Erythroblast (primary cell): Measurements from ENCODE around the gene TAS1R2.

Source experiments
- GATA1 ChIP-seq: IDR thresholded peaks from 2 replicates; pipeline ENCODE4 v1.6.1; 2011; ENCODE audit warnings: low read depth, mild to moderate bottlenecking, control low read depth, low read length, moderate library complexity
- POLR2A ChIP-seq: IDR thresholded peaks from 2 replicates; pipeline ENCODE4 v1.6.1; 2011; ENCODE audit warnings: mild to moderate bottlenecking, low read length

GRCh38 chr1:18836654-18837053 lies 22.8 kb downstream of the TAS1R2 start:
- TF ChIP-seq POLR2A (no peak), GATA1 (no peak)
